GM23338 (cell line): ENCODE measurements around the gene VPS25. TPM values are rescaled to one million over a fixed set of nuclear protein-coding genes. Genes with fewer than 3 reads are reported as not detected.

ENCODE experiments used
- ATAC-seq: fragments of 200-7000 bp; cut with Tn5 transposase; 3 replicates; pipeline ENCODE4 v1.9.1; 2020
- DNase-seq: peaks from one replicate; pipeline ENCODE4 v3.0.0-alpha.2; 2015; ENCODE audit warnings: low spot score
- H2AFZ ChIP-seq: fragments of 200-600 bp; sonication (generic); 2 replicates; pipeline ENCODE4 v1.8.0; 2016; ENCODE audit warnings: antibody characterized with exemption, mild to moderate bottlenecking, moderate library complexity
- H3F3A ChIP-seq: fragments of 200-600 bp; sonication (generic); replicated peaks from 2 replicates; pipeline ENCODE4 v1.8.0; 2017; ENCODE audit warnings: antibody characterized with exemption, mixed run types, low read depth
- H3K27ac ChIP-seq: fragments of 200-600 bp; sonication (generic); 2 replicates; pipeline ENCODE4 v1.6.1; 2016; ENCODE audit warnings: low read depth
- H3K27me3 ChIP-seq: fragments of 200-600 bp; sonication (generic); 2 replicates; pipeline ENCODE4 v1.8.0; 2016; ENCODE audit warnings: mild to moderate bottlenecking, mixed run types, moderate library complexity; ENCODE audit not compliant: insufficient read depth
- H3K36me3 ChIP-seq: fragments of 200-600 bp; sonication (generic); 2 replicates; pipeline ENCODE4 v1.8.0; 2016; ENCODE audit warnings: mild to moderate bottlenecking; ENCODE audit not compliant: insufficient read depth
- H3K4me1 ChIP-seq: fragments of 200-600 bp; sonication (generic); 2 replicates; pipeline ENCODE4 v1.8.0; 2016; ENCODE audit warnings: mild to moderate bottlenecking, moderate library complexity; ENCODE audit not compliant: insufficient read depth
- H3K4me2 ChIP-seq: fragments of 200-600 bp; sonication (generic); 2 replicates; pipeline ENCODE4 v1.7.1; 2017; ENCODE audit warnings: mixed run types
- H3K4me3 ChIP-seq: fragments of 200-600 bp; sonication (generic); 2 replicates; pipeline ENCODE4 v1.6.1; 2016; ENCODE audit warnings: mixed run types
- H3K79me2 ChIP-seq: fragments of 200-600 bp; sonication (generic); replicated peaks from 2 replicates; pipeline ENCODE4 v1.8.0; 2017; ENCODE audit warnings: mild to moderate bottlenecking; ENCODE audit not compliant: insufficient read depth
- H3K9me2 ChIP-seq: fragments of 200-600 bp; sonication (generic); 2 replicates; pipeline ENCODE4 v1.8.0; 2017; ENCODE audit not compliant: insufficient read depth
- H4K20me1 ChIP-seq: fragments of 200-600 bp; sonication (generic); replicated peaks from 2 replicates; pipeline ENCODE4 v1.8.0; 2017; ENCODE audit warnings: mild to moderate bottlenecking; ENCODE audit not compliant: insufficient read depth
- H3K27ac Mint-ChIP-seq: 2 replicates; pipeline ENCODE4 v1.8.0; 2020; ENCODE audit warnings: inconsistent platforms, mild to moderate bottlenecking, moderate library complexity, mixed read lengths
- H3K27me3 Mint-ChIP-seq: 3 replicates; pipeline ENCODE4 v1.8.0; 2022; ENCODE audit warnings: low read depth, mild to moderate bottlenecking, moderate library complexity, mixed read lengths, inconsistent platforms; ENCODE audit not compliant: insufficient read depth, poor library complexity
- H3K36me3 Mint-ChIP-seq: 3 replicates; pipeline ENCODE4 v1.8.0; 2021; ENCODE audit warnings: low read depth, mild to moderate bottlenecking, inconsistent platforms, moderate library complexity, mixed read lengths
- H3K4me1 Mint-ChIP-seq: 3 replicates; pipeline ENCODE4 v1.8.0; 2020; ENCODE audit warnings: mild to moderate bottlenecking, inconsistent platforms, mixed read lengths
- H3K4me3 Mint-ChIP-seq: 3 replicates; pipeline ENCODE4 v1.8.0; 2021; ENCODE audit warnings: moderate library complexity, mild to moderate bottlenecking, inconsistent platforms, mixed read lengths
- H3K9me3 Mint-ChIP-seq: 3 replicates; pipeline ENCODE4 v1.8.0; 2020; ENCODE audit warnings: moderate library complexity, mild to moderate bottlenecking, inconsistent platforms, mixed read lengths
- CREB1 ChIP-seq: fragments of 250-450 bp; sonication (Bioruptor Pico); IDR thresholded peaks from 2 replicates; pipeline ENCODE4 v1.5.0; 2020; ENCODE audit warnings: low read depth, mild to moderate bottlenecking, moderate library complexity
- ETS1 ChIP-seq: IDR thresholded peaks from 2 replicates; pipeline ENCODE4 v1.6.1; 2016; ENCODE audit warnings: antibody characterized with exemption
- EZH2 ChIP-seq: fragments of 200-600 bp; sonication (generic); IDR thresholded peaks from one replicate; pipeline ENCODE4 v1.8.0; 2017; ENCODE audit warnings: antibody characterized with exemption, mild to moderate bottlenecking, low read depth; ENCODE audit not compliant: unreplicated experiment
- EZH2phosphoT487 ChIP-seq: fragments of 200-600 bp; sonication (generic); IDR thresholded peaks from one replicate; pipeline ENCODE4 v1.8.1; 2018; ENCODE audit warnings: antibody characterized with exemption; ENCODE audit not compliant: unreplicated experiment
- JUNB ChIP-seq: IDR thresholded peaks from one replicate; pipeline ENCODE4 v1.6.1; 2016; ENCODE audit warnings: antibody characterized with exemption; ENCODE audit not compliant: unreplicated experiment
- POLR2AphosphoS5 ChIP-seq: IDR thresholded peaks from 2 replicates; pipeline ENCODE4 v1.6.1; 2016; ENCODE audit warnings: antibody characterized with exemption, low read depth
- REST ChIP-seq: IDR thresholded peaks from one replicate; pipeline ENCODE4 v1.6.1; 2018; ENCODE audit warnings: antibody characterized with exemption; ENCODE audit not compliant: unreplicated experiment
- ZNF114 ChIP-seq: fragments of 250-450 bp; sonication (Bioruptor Pico); IDR thresholded peaks from 2 replicates; pipeline ENCODE4 v1.5.0; 2020; ENCODE audit warnings: mild to moderate bottlenecking, moderate library complexity
- ZNF331 ChIP-seq: fragments of 250-450 bp; sonication (Bioruptor Pico); IDR thresholded peaks from 2 replicates; pipeline ENCODE4 v1.5.0; 2020; ENCODE audit warnings: low read depth, mild to moderate bottlenecking, moderate library complexity
- ZNF462 ChIP-seq: fragments of 250-450 bp; sonication (Bioruptor Pico); IDR thresholded peaks from 2 replicates; pipeline ENCODE4 v1.5.0; 2020; ENCODE audit warnings: mild to moderate bottlenecking, moderate library complexity
- polyA plus RNA-seq: library from polyadenylated mRNA; unstranded; fragments of >200 nt; fragmentation: Nextera tagmentation; extraction: Ambion mirVana; gene quantifications from 2 replicates; pipeline ENCODE4 v1.2.1, GENCODE V29; 2016
- total RNA-seq: library from RNA; depleted of rRNA; stranded (reverse); fragments of >200 nt; shearing (Covaris generic); gene quantifications from 2 replicates; pipeline ENCODE4 v1.2.3, GENCODE V29; 2014

The VPS25 gene
- total and polyA plus RNA-seq, 2 experiments from 2014 or later, result 105 to 110 TPM

DNA sequence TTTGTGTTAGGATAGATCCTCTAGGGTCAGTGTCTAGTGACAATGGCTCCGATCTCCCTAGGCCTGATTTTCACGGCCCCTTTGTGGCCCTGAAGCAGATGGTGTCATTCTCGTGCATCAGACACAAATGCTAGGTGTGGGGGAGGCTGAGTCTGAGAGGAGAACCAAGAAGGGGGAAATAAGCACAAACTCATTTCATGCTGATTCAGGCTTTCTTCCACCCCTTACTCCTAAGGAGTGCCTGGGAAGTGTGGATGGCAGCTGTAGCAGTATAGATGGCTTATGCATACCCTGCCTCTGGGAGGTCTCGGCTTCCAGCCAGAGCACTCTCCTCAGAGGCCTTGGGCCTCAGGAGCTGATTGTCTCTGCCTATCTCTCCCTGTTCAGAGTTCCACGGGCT, 5.3 kb downstream of the VPS25 start (continued):
- TF ChIP-seq REST, result no peak
- no peak for TF ChIP-seq CREB1
- TF ChIP-seq EZH2, result no peak
- TF ChIP-seq POLR2AphosphoS5, result no peak

DNA sequence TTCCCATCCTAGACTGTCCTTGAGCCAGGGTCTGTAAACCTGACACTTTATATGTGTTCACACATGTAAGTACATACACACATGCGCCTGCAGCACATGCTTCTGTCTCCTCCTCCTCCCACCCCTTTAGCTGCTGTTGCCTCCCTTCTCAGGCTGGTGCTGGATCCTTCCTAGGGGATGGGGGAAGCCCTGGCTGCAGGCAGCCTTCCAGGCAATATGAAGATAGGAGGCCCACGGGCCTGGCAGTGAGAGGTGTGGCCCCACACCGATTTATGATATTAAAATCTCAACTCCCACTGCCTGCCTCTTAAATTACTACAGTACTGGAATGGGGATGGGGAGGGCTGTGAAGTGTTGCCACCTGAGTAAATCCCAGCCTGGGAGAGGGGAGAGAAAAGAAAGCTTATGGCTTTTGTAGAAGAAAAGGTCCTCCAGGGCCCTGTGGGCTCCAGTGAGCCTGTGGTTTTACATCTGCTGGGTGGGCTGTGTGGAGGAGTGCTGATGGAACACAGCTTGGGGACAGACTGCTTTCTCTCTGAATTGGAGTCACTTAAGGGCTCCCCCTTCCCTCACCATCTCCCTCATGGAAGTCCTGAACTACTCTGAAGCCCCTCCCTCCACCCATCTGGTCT, 6.2 kb downstream of the VPS25 start:
- Mint-ChIP-seq H3K4me3 (peak overlapping the region; percentile 71), H3K9me3 (no peaks in the 10 kb centered on the region; the same call in 2 of the 3 replicates), H3K36me3 (peaks cover 42% of the 10 kb centered on the region), H3K27me3 (peaks cover 39% of the 10 kb centered on the region), H3K27ac (no peak overlapping the region), H3K4me1 (peaks cover 24% of the 10 kb centered on the region)
- no peak overlapping the region for H3K27ac ChIP-seq
- H3K4me2 ChIP-seq, result peak overlapping the region; percentile 93
- peak overlapping the region; percentile 94; the same call in 1 of the 2 replicates for H2AFZ ChIP-seq
- peak overlapping the region; percentile 81 for H3K4me3 ChIP-seq
- no peaks in the 10 kb centered on the region for H3K79me2 ChIP-seq
- DNase-seq (no peak), ATAC-seq (peak; percentile 11)
- H3K4me1 ChIP-seq, result peaks cover 21% of the 10 kb centered on the region; the same call in 1 of the 2 replicates
- H3F3A ChIP-seq, result peaks cover 12% of the 10 kb centered on the region; the same call in 1 of the 2 replicates
- H3K27me3 ChIP-seq, result peaks cover 30% of the 10 kb centered on the region
- H4K20me1 ChIP-seq, result no peaks in the 10 kb centered on the region
- H3K9me2 ChIP-seq, result no peaks in the 10 kb centered on the region
- peaks cover 9% of the 10 kb centered on the region; the same call in 1 of the 2 replicates for H3K36me3 ChIP-seq
- TF ChIP-seq ZNF331 (no peak), ETS1 (no peak), JUNB (no peak), EZH2phosphoT487 (no peak), REST (no peak), ZNF114 (CRISPR knock-in tag) (no peak), ZNF462 (no peak)
